Caco-2 (cell line): ENCODE measurements around the gene MADD. TPM values are rescaled to one million over a fixed set of nuclear protein-coding genes. Genes with fewer than 3 reads are reported as not detected.

ENCODE experiments used
- BruUV-seq: library from RNA; stranded (reverse); fragments of 400-500 nt; replicated peaks from 2 replicates; lab custom pipeline; 2021; lab: Mats Ljungman, UMichigan
- CTCF ChIA-PET: fragments of 300-600 bp; sonication (Branson Sonifier 250); formaldehyde crosslinking; loops from one replicate; lab custom pipeline; 2022; ENCODE audit warnings: antibody characterized with exemption; lab: Charles Lee
- POLR2A ChIA-PET: fragments of 300-600 bp; sonication (Branson Sonifier 250); formaldehyde crosslinking; loops from one replicate; lab custom pipeline; 2022; ENCODE audit warnings: antibody characterized with exemption; lab: Charles Lee
- DNase-seq, 2 experiments: peaks; one replicate each; pipeline versions ENCODE4 v3.0.0 to v3.0.0-alpha.2; 2020 to 2022
- H3K27me3 ChIP-seq: replicated peaks from 2 replicates; pipeline ENCODE4 v1.6.0; 2011; ENCODE audit warnings: low read length; ENCODE audit not compliant: control insufficient read depth, insufficient read depth
- H3K36me3 ChIP-seq: 2 replicates; pipeline ENCODE4 v1.5.1; 2011; ENCODE audit warnings: low read length; ENCODE audit not compliant: control insufficient read depth, insufficient read depth
- H3K4me1 ChIP-seq: fragments of 250-450 bp; sonication (Bioruptor Pico); 2 replicates; pipeline ENCODE4 v1.5.1; 2020; ENCODE audit warnings: mild to moderate bottlenecking
- H3K4me3 ChIP-seq: 2 replicates; pipeline ENCODE4 v1.5.1; 2011; ENCODE audit warnings: low read depth, mild to moderate bottlenecking, control low read depth, low read length
- H3K9me3 ChIP-seq: fragments of 250-450 bp; sonication (Bioruptor Pico); 2 replicates; pipeline ENCODE4 v1.5.1; 2020; ENCODE audit warnings: mild to moderate bottlenecking, moderate library complexity
- H3K27ac Mint-ChIP-seq: one replicate; pipeline ENCODE4 v1.8.0; 2022; ENCODE audit warnings: mixed read lengths; ENCODE audit not compliant: unreplicated experiment
- H3K27me3 Mint-ChIP-seq: one replicate; pipeline ENCODE4 v1.8.0; 2022; ENCODE audit warnings: mixed read lengths; ENCODE audit not compliant: insufficient read depth, unreplicated experiment
- H3K36me3 Mint-ChIP-seq: one replicate; pipeline ENCODE4 v1.8.0; 2022; ENCODE audit warnings: mild to moderate bottlenecking, mixed read lengths; ENCODE audit not compliant: insufficient read depth, unreplicated experiment
- H3K4me1 Mint-ChIP-seq: one replicate; pipeline ENCODE4 v1.8.0; 2022; ENCODE audit warnings: low read depth, mixed read lengths; ENCODE audit not compliant: unreplicated experiment
- H3K4me3 Mint-ChIP-seq: one replicate; pipeline ENCODE4 v1.8.0; 2022; ENCODE audit warnings: mild to moderate bottlenecking, moderate library complexity, mixed read lengths; ENCODE audit not compliant: unreplicated experiment
- H3K9me3 Mint-ChIP-seq: one replicate; pipeline ENCODE4 v1.8.0; 2022; ENCODE audit warnings: mixed read lengths; ENCODE audit not compliant: unreplicated experiment
- intact Hi-C: fragments of 100-400 bp; cut with micrococcal nuclease; formaldehyde crosslinking; loops from one replicate; pipeline ENCODE4 v1.10.0; 2022; ENCODE audit not compliant: unreplicated experiment
- total RNA-seq: library from RNA; stranded (reverse); gene quantifications from 2 replicates; pipeline ENCODE4 v1.2.3, GENCODE V29; 2022
- TF ChIP-seq, protein P1 (sequence below), 2 experiments: fragments of 200-600 bp in 1 of 2; IDR thresholded peaks; 1 replicate in 1 of 2; 2 replicates in 1 of 2; pipeline versions ENCODE4 v1.5.1 to v1.8.0; 2011 to 2022; ENCODE audit warnings: antibody characterized with exemption in 1 of 2, control low read depth in 1 of 2, inconsistent platforms in 1 of 2, low read depth in 1 of 2, low read length in 1 of 2, mild to moderate bottlenecking in 1 of 2, moderate library complexity in 1 of 2; ENCODE audit not compliant: insufficient read depth in 1 of 2, severe bottlenecking in 1 of 2, unreplicated experiment in 1 of 2

The MADD gene
- total RNA-seq, 1 experiment from 2014 or later = 63.8 TPM

DNA sequence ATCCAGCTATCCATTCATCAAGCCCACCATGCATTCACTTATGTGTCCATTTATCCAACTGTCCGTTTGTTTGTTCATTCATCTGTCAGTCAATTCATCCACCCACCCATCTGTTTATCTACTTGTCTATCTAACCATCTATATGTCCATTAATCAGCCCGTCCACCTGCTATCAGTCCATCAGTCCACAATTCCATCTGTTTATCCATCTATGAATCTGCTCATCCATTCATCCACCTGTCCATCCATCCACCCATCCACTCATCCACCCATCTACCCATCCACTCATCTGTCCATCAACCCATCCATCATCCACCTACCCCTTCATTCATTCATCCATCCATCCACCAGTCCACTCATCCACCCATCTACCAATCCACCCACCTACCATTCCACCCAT, 109.4 kb downstream of the MADD start:
- H3K4me3 Mint-ChIP-seq = no peak overlapping the region
- ChIA-PET POLR2A (no interaction called here), CTCF (no interaction called here)
- BruUV-seq = no TSS peak
- intact Hi-C loops = loop anchor here (10.0 kb wide), 1 partner anchor 475 kb away; no protein-coding TSS in a partner anchor
- H3K27ac Mint-ChIP-seq = no peak overlapping the region
- Histone ChIP-seq H3K36me3 (no peaks in the 10 kb centered on the region), H3K4me3 (no peak overlapping the region), H3K4me1 (peaks cover 2% of the 10 kb centered on the region; the same call in 1 of the 2 replicates), H3K9me3 (no peaks in the 10 kb centered on the region), H3K27me3 (no peaks in the 10 kb centered on the region)
- TF ChIP-seq, protein P1, sequence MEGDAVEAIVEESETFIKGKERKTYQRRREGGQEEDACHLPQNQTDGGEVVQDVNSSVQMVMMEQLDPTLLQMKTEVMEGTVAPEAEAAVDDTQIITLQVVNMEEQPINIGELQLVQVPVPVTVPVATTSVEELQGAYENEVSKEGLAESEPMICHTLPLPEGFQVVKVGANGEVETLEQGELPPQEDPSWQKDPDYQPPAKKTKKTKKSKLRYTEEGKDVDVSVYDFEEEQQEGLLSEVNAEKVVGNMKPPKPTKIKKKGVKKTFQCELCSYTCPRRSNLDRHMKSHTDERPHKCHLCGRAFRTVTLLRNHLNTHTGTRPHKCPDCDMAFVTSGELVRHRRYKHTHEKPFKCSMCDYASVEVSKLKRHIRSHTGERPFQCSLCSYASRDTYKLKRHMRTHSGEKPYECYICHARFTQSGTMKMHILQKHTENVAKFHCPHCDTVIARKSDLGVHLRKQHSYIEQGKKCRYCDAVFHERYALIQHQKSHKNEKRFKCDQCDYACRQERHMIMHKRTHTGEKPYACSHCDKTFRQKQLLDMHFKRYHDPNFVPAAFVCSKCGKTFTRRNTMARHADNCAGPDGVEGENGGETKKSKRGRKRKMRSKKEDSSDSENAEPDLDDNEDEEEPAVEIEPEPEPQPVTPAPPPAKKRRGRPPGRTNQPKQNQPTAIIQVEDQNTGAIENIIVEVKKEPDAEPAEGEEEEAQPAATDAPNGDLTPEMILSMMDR (IDR thresholded peaks at IDR 0.05; ENCODE audit: insufficient read depth in 1 of 2, low read depth in 1 of 2, low read length in 1 of 2, severe bottlenecking in 1 of 2, unreplicated experiment in 1 of 2) = no peak
- H3K27me3 Mint-ChIP-seq = no peaks in the 10 kb centered on the region
- no peaks in the 10 kb centered on the region for H3K9me3 Mint-ChIP-seq
- H3K4me1 Mint-ChIP-seq = no peaks in the 10 kb centered on the region
- H3K36me3 Mint-ChIP-seq = no peaks in the 10 kb centered on the region
- no peak for DNase-seq

Other genes starting within 250 kb of the MADD start
- 99.9 and 100.0 TPM in 2 replicates for gene ARFGAP2, start 93.3 kb upstream of the MADD start, total RNA-seq
- 72.8 and 76.7 TPM in 2 replicates for gene PACSIN3, start 83.7 kb upstream of the MADD start, total RNA-seq
- 42.2 and 43.7 TPM in 2 replicates for gene DDB2, start 55.2 kb upstream of the MADD start, total RNA-seq
- 44.7 and 48.2 TPM in 2 replicates for gene ACP2, start 21.3 kb upstream of the MADD start, total RNA-seq
- gene NR1H3, start 12.1 kb upstream of the MADD start, total RNA-seq = 40.8 and 44.8 TPM in 2 replicates
- gene MYBPC3, start 82.6 kb downstream of the MADD start, total RNA-seq = not detected in 2 replicates
- not detected in 2 replicates for gene SPI1, start 108.4 kb downstream of the MADD start, total RNA-seq
- gene SLC39A13, start 138.5 kb downstream of the MADD start, total RNA-seq = 27.1 and 30.8 TPM in 2 replicates
- 191 and 196 TPM in 2 replicates for gene PSMC3, start 156.3 kb downstream of the MADD start, total RNA-seq
- gene RAPSN, start 179.0 kb downstream of the MADD start, total RNA-seq = 0.93 and 2.0 TPM in 2 replicates